ENCODE measurements around the gene SMYD2.

Gene SMYD2

GRCh38 chr1:214292322-214292721 is 11.4 kb downstream of the SMYD2 start:
- no peak overlapping the region for H2AFZ ChIP-seq (ENCODE audit: insufficient read depth, low read length, poor library complexity)
- no peak overlapping the region for H4K91ac ChIP-seq (ENCODE audit: low read depth, low read length)
- H3K4me3 ChIP-seq (ENCODE audit: low read depth, low read length), result no peak overlapping the region
- H3K9me3 ChIP-seq (ENCODE audit: insufficient read depth, low read depth, low read length), result no peaks in the 10 kb centered on the region
- H3K79me1 ChIP-seq (ENCODE audit: low read length), result peaks cover under 1% of the 10 kb centered on the region
- H3K14ac ChIP-seq (ENCODE audit: low read length), result no peak overlapping the region
- H4K8ac ChIP-seq (ENCODE audit: low read depth, low read length), result no peak overlapping the region
- no peak overlapping the region for H2BK120ac ChIP-seq (ENCODE audit: insufficient read depth, low read length, poor library complexity)
- no peaks in the 10 kb centered on the region for H3K79me2 ChIP-seq (ENCODE audit: control insufficient read depth, insufficient read depth, low read length, poor library complexity)
- no peak overlapping the region for H2AK5ac ChIP-seq (ENCODE audit: low read length)
- DNase-seq, result peak in 1 of 2 donors; percentile 9
- no peak overlapping the region for H3K4me2 ChIP-seq (ENCODE audit: low read length)
- peaks cover 0 to 3% of the 10 kb centered on the region in 2 experiments for H3K36me3 ChIP-seq (ENCODE audit: control insufficient read depth in 1 of 2, insufficient read depth in 2 of 2, low read length in 2 of 2)
- H3K18ac ChIP-seq (ENCODE audit: low read length), result no peak overlapping the region
- no peak overlapping the region for H3K4ac ChIP-seq (ENCODE audit: low read depth, low read length)
- WGBS (ENCODE audit: extremely low coverage, insufficient coverage, insufficient read length), result no CpG with 5 or more reads among the region's 3 CpGs
- H3K27me3 ChIP-seq (ENCODE audit: insufficient read depth, low read length), result no peaks in the 10 kb centered on the region
- H3K9ac ChIP-seq (ENCODE audit: low read length), result no peak overlapping the region
- no peak overlapping the region for H4K12ac ChIP-seq (ENCODE audit: low read depth, low read length)
- no peak overlapping the region for H2BK5ac ChIP-seq (ENCODE audit: low read depth, low read length, poor library complexity)
- H3K4me1 ChIP-seq (ENCODE audit: control insufficient read depth in 1 of 2, insufficient read depth in 2 of 2, low read length in 2 of 2), result peaks cover 2 to 9% of the 10 kb centered on the region in 2 experiments
- no peak overlapping the region for H2BK12ac ChIP-seq (ENCODE audit: low read length)
- no peak overlapping the region for H3K27ac ChIP-seq (ENCODE audit: low read depth, low read length)
- H3K23ac ChIP-seq (ENCODE audit: low read length), result no peak overlapping the region

GRCh38 chr1:214295934-214296333 is 15.0 kb downstream of the SMYD2 start:
- Histone ChIP-seq H2AFZ (ENCODE audit: insufficient read depth, low read length, poor library complexity) (no peak overlapping the region), H3K23ac (ENCODE audit: low read length) (no peak overlapping the region), H3K79me1 (ENCODE audit: low read length) (peaks cover 2% of the 10 kb centered on the region), H3K14ac (ENCODE audit: low read length) (no peak overlapping the region), H3K79me2 (ENCODE audit: control insufficient read depth, insufficient read depth, low read length, poor library complexity) (no peaks in the 10 kb centered on the region), H3K36me3 (ENCODE audit: control insufficient read depth in 1 of 2, insufficient read depth in 2 of 2, low read length in 2 of 2) (peaks cover 0 to 1% of the 10 kb centered on the region in 2 experiments), H3K9ac (ENCODE audit: low read length) (no peak overlapping the region), H2BK5ac (ENCODE audit: low read depth, low read length, poor library complexity) (no peak overlapping the region), H2AK5ac (ENCODE audit: low read length) (no peak overlapping the region), H3K4ac (ENCODE audit: low read depth, low read length) (no peak overlapping the region), H2BK120ac (ENCODE audit: insufficient read depth, low read length, poor library complexity) (no peak overlapping the region), H3K18ac (ENCODE audit: low read length) (no peak overlapping the region), H3K4me1 (ENCODE audit: control insufficient read depth in 1 of 2, insufficient read depth in 2 of 2, low read length in 2 of 2) (peaks cover 2 to 7% of the 10 kb centered on the region in 2 experiments), H3K27me3 (ENCODE audit: insufficient read depth, low read length) (no peaks in the 10 kb centered on the region), H4K91ac (ENCODE audit: low read depth, low read length) (no peak overlapping the region), H3K27ac (ENCODE audit: low read depth, low read length) (no peak overlapping the region), H3K4me3 (ENCODE audit: low read depth, low read length) (no peak overlapping the region), H3K9me3 (ENCODE audit: insufficient read depth, low read depth, low read length) (no peaks in the 10 kb centered on the region), H4K8ac (ENCODE audit: low read depth, low read length) (no peak overlapping the region), H4K12ac (ENCODE audit: low read depth, low read length) (no peak overlapping the region), H2BK12ac (ENCODE audit: low read length) (no peak overlapping the region), H3K4me2 (ENCODE audit: low read length) (no peak overlapping the region)
- DNase-seq, result no peak
- WGBS (ENCODE audit: extremely low coverage, insufficient coverage, insufficient read length), result no CpG with 5 or more reads among the region's 4 CpGs

GRCh38 chr1:214296860-214297745 is 16.1 kb downstream of the SMYD2 start:
- H3K4me2 ChIP-seq (ENCODE audit: low read length), result no peak overlapping the region
- no peak overlapping the region for H4K12ac ChIP-seq (ENCODE audit: low read depth, low read length)
- no peak overlapping the region for H3K23ac ChIP-seq (ENCODE audit: low read length)
- no peak overlapping the region for H2BK120ac ChIP-seq (ENCODE audit: insufficient read depth, low read length, poor library complexity)
- no peak overlapping the region for H2AFZ ChIP-seq (ENCODE audit: insufficient read depth, low read length, poor library complexity)
- no peak overlapping the region for H3K18ac ChIP-seq (ENCODE audit: low read length)
- H3K79me1 ChIP-seq (ENCODE audit: low read length), result peaks cover 2% of the 10 kb centered on the region
- no peaks in the 10 kb centered on the region for H3K79me2 ChIP-seq (ENCODE audit: control insufficient read depth, insufficient read depth, low read length, poor library complexity)
- no CpG with 5 or more reads among the region's 9 CpGs for WGBS (ENCODE audit: extremely low coverage, insufficient coverage, insufficient read length)
- H4K91ac ChIP-seq (ENCODE audit: low read depth, low read length), result no peak overlapping the region
- no peak overlapping the region for H3K14ac ChIP-seq (ENCODE audit: low read length)
- H3K36me3 ChIP-seq (ENCODE audit: control insufficient read depth in 1 of 2, insufficient read depth in 2 of 2, low read length in 2 of 2), result no peaks in the 10 kb centered on the region
- no peak overlapping the region for H2BK5ac ChIP-seq (ENCODE audit: low read depth, low read length, poor library complexity)
- H3K9ac ChIP-seq (ENCODE audit: low read length), result no peak overlapping the region
- no peak overlapping the region for H2BK12ac ChIP-seq (ENCODE audit: low read length)
- peaks cover 2 to 5% of the 10 kb centered on the region in 2 experiments for H3K4me1 ChIP-seq (ENCODE audit: control insufficient read depth in 1 of 2, insufficient read depth in 2 of 2, low read length in 2 of 2)
- no peak overlapping the region for H2AK5ac ChIP-seq (ENCODE audit: low read length)
- peak overlapping the region; percentile 50 for H3K27ac ChIP-seq (ENCODE audit: low read depth, low read length)
- DNase-seq, result peak; percentile 93 to 98
- no peaks in the 10 kb centered on the region for H3K27me3 ChIP-seq (ENCODE audit: insufficient read depth, low read length)
- no peak overlapping the region for H3K4me3 ChIP-seq (ENCODE audit: low read depth, low read length)
- H4K8ac ChIP-seq (ENCODE audit: low read depth, low read length), result no peak overlapping the region
- no peak overlapping the region for H3K4ac ChIP-seq (ENCODE audit: low read depth, low read length)
- no peaks in the 10 kb centered on the region for H3K9me3 ChIP-seq (ENCODE audit: insufficient read depth, low read depth, low read length)

GRCh38 chr1:214300149-214300780 is 19.3 kb downstream of the SMYD2 start:
- H3K27me3 ChIP-seq (ENCODE audit: insufficient read depth, low read length), result no peaks in the 10 kb centered on the region
- no CpG with 5 or more reads among the region's 9 CpGs for WGBS (ENCODE audit: extremely low coverage, insufficient coverage, insufficient read length)
- H3K4me3 ChIP-seq (ENCODE audit: low read depth, low read length), result no peak overlapping the region
- H3K9me3 ChIP-seq (ENCODE audit: insufficient read depth, low read depth, low read length), result no peaks in the 10 kb centered on the region
- H2BK5ac ChIP-seq (ENCODE audit: low read depth, low read length, poor library complexity), result no peak overlapping the region
- peaks cover 2 to 3% of the 10 kb centered on the region in 2 experiments for H3K4me1 ChIP-seq (ENCODE audit: control insufficient read depth in 1 of 2, insufficient read depth in 2 of 2, low read length in 2 of 2)
- no peak overlapping the region for H4K8ac ChIP-seq (ENCODE audit: low read depth, low read length)
- DNase-seq, result no peak
- no peak overlapping the region for H4K12ac ChIP-seq (ENCODE audit: low read depth, low read length)
- peaks cover 2% of the 10 kb centered on the region for H3K79me2 ChIP-seq (ENCODE audit: control insufficient read depth, insufficient read depth, low read length, poor library complexity)
- no peak overlapping the region for H2AK5ac ChIP-seq (ENCODE audit: low read length)
- H3K4ac ChIP-seq (ENCODE audit: low read depth, low read length), result no peak overlapping the region
- no peak overlapping the region for H2BK12ac ChIP-seq (ENCODE audit: low read length)
- H3K9ac ChIP-seq (ENCODE audit: low read length), result no peak overlapping the region
- no peak overlapping the region for H3K27ac ChIP-seq (ENCODE audit: low read depth, low read length)
- peaks cover 2 to 3% of the 10 kb centered on the region in 2 experiments for H3K36me3 ChIP-seq (ENCODE audit: control insufficient read depth in 1 of 2, insufficient read depth in 2 of 2, low read length in 2 of 2)
- H3K18ac ChIP-seq (ENCODE audit: low read length), result no peak overlapping the region
- H2BK120ac ChIP-seq (ENCODE audit: insufficient read depth, low read length, poor library complexity), result no peak overlapping the region
- H4K91ac ChIP-seq (ENCODE audit: low read depth, low read length), result no peak overlapping the region
- H3K14ac ChIP-seq (ENCODE audit: low read length), result no peak overlapping the region
- no peak overlapping the region for H3K4me2 ChIP-seq (ENCODE audit: low read length)
- H2AFZ ChIP-seq (ENCODE audit: insufficient read depth, low read length, poor library complexity), result no peak overlapping the region
- no peak overlapping the region for H3K23ac ChIP-seq (ENCODE audit: low read length)
- H3K79me1 ChIP-seq (ENCODE audit: low read length), result peaks cover 4% of the 10 kb centered on the region

Measured in trophoblast cell (in vitro differentiated cells and primary cell).